OCI-LY1 (cell line): ENCODE data around the gene SP6.

Experiments used
- EZH2 ChIP-seq: fragments of 200-600 bp; sonication (generic), shearing (Covaris generic); IDR thresholded peaks from 2 replicates; pipeline ENCODE4 v1.8.0; 2017; ENCODE audit warnings: borderline replicate concordance, mixed run types, mild to moderate bottlenecking, antibody characterized with exemption, low read length, moderate library complexity, mixed read lengths
- TF ChIP-seq, protein P1 (sequence below): fragments of 200-600 bp; sonication (generic), shearing (Covaris generic); IDR thresholded peaks from 2 replicates; pipeline ENCODE4 v1.5.1; 2017; ENCODE audit warnings: mild to moderate bottlenecking, antibody characterized with exemption, low read length, moderate library complexity, mixed read lengths

DNA sequence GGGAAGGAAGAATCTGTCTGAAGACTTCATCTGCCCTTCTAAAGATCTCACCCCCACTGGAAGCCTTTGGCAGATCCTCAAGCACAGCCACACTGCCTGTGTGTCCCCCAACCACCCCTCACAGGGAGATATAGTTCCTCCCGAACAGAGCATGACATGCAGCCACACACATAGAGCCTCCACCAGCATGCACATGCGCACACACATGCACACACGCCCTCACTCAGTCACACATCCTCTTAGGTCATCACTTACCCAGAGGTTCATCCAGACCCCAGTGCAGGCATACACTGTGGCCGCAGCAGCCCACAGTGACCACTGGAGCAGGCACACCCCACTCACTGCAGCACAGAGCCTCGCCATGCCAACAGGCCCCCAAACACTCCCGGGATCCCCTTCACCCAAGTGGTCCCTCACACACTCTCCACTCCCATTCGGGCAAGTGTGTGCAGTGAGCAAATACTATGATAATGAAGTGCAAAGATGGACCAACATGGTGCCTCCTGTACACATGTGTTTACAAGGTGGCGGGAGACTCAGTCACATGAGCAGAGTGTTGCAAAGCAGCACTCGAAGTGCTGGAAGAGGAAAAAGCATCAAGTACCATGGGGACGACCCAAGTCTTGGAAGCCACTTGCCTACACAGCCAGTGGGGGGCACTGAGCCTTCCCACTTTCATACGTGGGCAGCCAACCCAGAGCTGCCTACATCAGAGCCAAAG, 17.0 kb upstream of the SP6 start:
- TF ChIP-seq, protein P1, sequence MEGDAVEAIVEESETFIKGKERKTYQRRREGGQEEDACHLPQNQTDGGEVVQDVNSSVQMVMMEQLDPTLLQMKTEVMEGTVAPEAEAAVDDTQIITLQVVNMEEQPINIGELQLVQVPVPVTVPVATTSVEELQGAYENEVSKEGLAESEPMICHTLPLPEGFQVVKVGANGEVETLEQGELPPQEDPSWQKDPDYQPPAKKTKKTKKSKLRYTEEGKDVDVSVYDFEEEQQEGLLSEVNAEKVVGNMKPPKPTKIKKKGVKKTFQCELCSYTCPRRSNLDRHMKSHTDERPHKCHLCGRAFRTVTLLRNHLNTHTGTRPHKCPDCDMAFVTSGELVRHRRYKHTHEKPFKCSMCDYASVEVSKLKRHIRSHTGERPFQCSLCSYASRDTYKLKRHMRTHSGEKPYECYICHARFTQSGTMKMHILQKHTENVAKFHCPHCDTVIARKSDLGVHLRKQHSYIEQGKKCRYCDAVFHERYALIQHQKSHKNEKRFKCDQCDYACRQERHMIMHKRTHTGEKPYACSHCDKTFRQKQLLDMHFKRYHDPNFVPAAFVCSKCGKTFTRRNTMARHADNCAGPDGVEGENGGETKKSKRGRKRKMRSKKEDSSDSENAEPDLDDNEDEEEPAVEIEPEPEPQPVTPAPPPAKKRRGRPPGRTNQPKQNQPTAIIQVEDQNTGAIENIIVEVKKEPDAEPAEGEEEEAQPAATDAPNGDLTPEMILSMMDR = no peak
- no peak for TF ChIP-seq EZH2
